Fibroblast of lung (primary cell): Measurements from ENCODE around the gene ZNF143.

ENCODE experiments used
- CTCF ChIP-seq, 2 donors: IDR thresholded peaks in 1 of 2; conservative IDR thresholded peaks in 1 of 2; 1 replicate in 1 of 2; 2 replicates in 1 of 2; pipeline ENCODE4 v1.5.1; 2011 to 2012; ENCODE audit warnings: low read length in 2 of 2, control low read depth in 1 of 2, inconsistent platforms in 1 of 2, low read depth in 1 of 2, mild to moderate bottlenecking in 1 of 2
- EZH2 ChIP-seq: IDR thresholded peaks from 2 replicates; pipeline ENCODE4 v1.5.1; 2012; ENCODE audit warnings: low read length, control low read depth, mild to moderate bottlenecking; ENCODE audit errors: missing control alignments

- TF ChIP-seq CTCF (conservative IDR thresholded peaks at IDR 0.05 in 1 of 2, IDR thresholded peaks at IDR 0.05 in 1 of 2; ENCODE audit: low read depth in 1 of 2, low read length in 2 of 2), result no peak
- no peak for TF ChIP-seq EZH2
Measured at GRCh38 chr11:9567401-9567800, 106.6 kb downstream of the ZNF143 start.
